ENCODE data around the gene SERGEF.
"Not testable (repeated sequence)": the region's sequence is repeated elsewhere in the genome, so short reads cannot be mapped to it uniquely, and the experiment has no call there.

Gene SERGEF

GRCh38 chr11:17878743-17879142 lies 134.1 kb downstream of the SERGEF start:
- ChIA-PET POLR2A (no interaction called here), CTCF (interaction anchor here (0.9 kb wide), 1 partner anchor 148 kb away, joined by 3 read pairs; no protein-coding TSS in a partner anchor)
- DNase-seq (ENCODE audit: low read depth, low spot score), result no peak
- no peak overlapping the region for H3K4me3 ChIP-seq (ENCODE audit: low read depth, low read length)
- TF ChIP-seq CTCF (IDR thresholded peaks at IDR 0.05; ENCODE audit: insufficient read depth, low read length, missing control alignments), result no peak

- DNase-seq (ENCODE audit: low read depth, low spot score), result no peak
- no peak for TF ChIP-seq CTCF (IDR thresholded peaks at IDR 0.05; ENCODE audit: insufficient read depth, low read length, missing control alignments)
- no peak overlapping the region for H3K4me3 ChIP-seq (ENCODE audit: low read depth, low read length)
- POLR2A ChIA-PET, result no interaction called here
- CTCF ChIA-PET, result no interaction called here
These were observed 135.0 kb downstream of the SERGEF start for GRCh38 chr11:17877886-17878285.

GRCh38 chr11:17876827-17877226 lies 136.0 kb downstream of the SERGEF start:
- no peak for TF ChIP-seq CTCF (IDR thresholded peaks at IDR 0.05; ENCODE audit: insufficient read depth, low read length, missing control alignments)
- POLR2A ChIA-PET, result no interaction called here
- no peak for DNase-seq (ENCODE audit: low read depth, low spot score)
- H3K4me3 ChIP-seq (ENCODE audit: low read depth, low read length), result no peak overlapping the region
- CTCF ChIA-PET, result no interaction called here

GRCh38 chr11:17875891-17876290 lies 137.0 kb downstream of the SERGEF start:
- CTCF ChIA-PET, result no interaction called here
- no peak overlapping the region for H3K4me3 ChIP-seq (ENCODE audit: low read depth, low read length)
- TF ChIP-seq CTCF (IDR thresholded peaks at IDR 0.05; ENCODE audit: insufficient read depth, low read length, missing control alignments), result no peak
- POLR2A ChIA-PET, result no interaction called here
- no peak for DNase-seq (ENCODE audit: low read depth, low spot score)

GRCh38 chr11:17873586-17873985 lies 139.3 kb downstream of the SERGEF start:
- no peak for TF ChIP-seq CTCF (IDR thresholded peaks at IDR 0.05; ENCODE audit: insufficient read depth, low read length, missing control alignments)
- POLR2A ChIA-PET, result no interaction called here
- DNase-seq (ENCODE audit: low read depth, low spot score), result no peak
- H3K4me3 ChIP-seq (ENCODE audit: low read depth, low read length), result no peak overlapping the region
- CTCF ChIA-PET, result interaction anchor here (1.0 to 1.8 kb wide), 2 partner anchors 8 to 11 kb away, joined by 3 to 6 read pairs; no protein-coding TSS in a partner anchor

- POLR2A ChIA-PET; H3K4me3 ChIP-seq (ENCODE audit: low read depth, low read length); DNase-seq (ENCODE audit: low read depth, low spot score); CTCF ChIA-PET: not testable (repeated sequence)
These were observed 144.4 kb downstream of the SERGEF start for GRCh38 chr11:17868398-17868797.

GRCh38 chr11:17867341-17867740 lies 145.5 kb downstream of the SERGEF start:
- CTCF ChIA-PET, result no interaction called here
- POLR2A ChIA-PET, result no interaction called here
- DNase-seq (ENCODE audit: low read depth, low spot score), result no peak
- TF ChIP-seq CTCF (IDR thresholded peaks at IDR 0.05; ENCODE audit: insufficient read depth, low read length, missing control alignments), result no peak
- no peak overlapping the region for H3K4me3 ChIP-seq (ENCODE audit: low read depth, low read length)

Data from AG04449 (cell line).